Fibroblast of mammary gland (primary cell): ENCODE measurements around the gene PTGES3.

Source experiments
- DNase-seq: peaks from one replicate; pipeline ENCODE4 v3.0.0-alpha.2; 2010; ENCODE audit warnings: low read depth
- H3K4me3 ChIP-seq: 2 replicates; pipeline ENCODE4 v1.5.1; 2011; ENCODE audit warnings: low read depth, mild to moderate bottlenecking, low read length, moderate library complexity; ENCODE audit not compliant: control insufficient read depth
- CTCF ChIP-seq: conservative IDR thresholded peaks from 2 replicates; pipeline ENCODE4 v1.5.1; 2011; ENCODE audit warnings: low read depth, low read length, inconsistent platforms; ENCODE audit not compliant: control insufficient read depth, insufficient read depth

Gene PTGES3

GRCh38 chr12:56629459-56630179 lies 58.5 kb downstream of the PTGES3 start:
- TF ChIP-seq CTCF = no peak
- H3K4me3 ChIP-seq = peak overlapping the region; percentile 92
- no peak for DNase-seq

DNA sequence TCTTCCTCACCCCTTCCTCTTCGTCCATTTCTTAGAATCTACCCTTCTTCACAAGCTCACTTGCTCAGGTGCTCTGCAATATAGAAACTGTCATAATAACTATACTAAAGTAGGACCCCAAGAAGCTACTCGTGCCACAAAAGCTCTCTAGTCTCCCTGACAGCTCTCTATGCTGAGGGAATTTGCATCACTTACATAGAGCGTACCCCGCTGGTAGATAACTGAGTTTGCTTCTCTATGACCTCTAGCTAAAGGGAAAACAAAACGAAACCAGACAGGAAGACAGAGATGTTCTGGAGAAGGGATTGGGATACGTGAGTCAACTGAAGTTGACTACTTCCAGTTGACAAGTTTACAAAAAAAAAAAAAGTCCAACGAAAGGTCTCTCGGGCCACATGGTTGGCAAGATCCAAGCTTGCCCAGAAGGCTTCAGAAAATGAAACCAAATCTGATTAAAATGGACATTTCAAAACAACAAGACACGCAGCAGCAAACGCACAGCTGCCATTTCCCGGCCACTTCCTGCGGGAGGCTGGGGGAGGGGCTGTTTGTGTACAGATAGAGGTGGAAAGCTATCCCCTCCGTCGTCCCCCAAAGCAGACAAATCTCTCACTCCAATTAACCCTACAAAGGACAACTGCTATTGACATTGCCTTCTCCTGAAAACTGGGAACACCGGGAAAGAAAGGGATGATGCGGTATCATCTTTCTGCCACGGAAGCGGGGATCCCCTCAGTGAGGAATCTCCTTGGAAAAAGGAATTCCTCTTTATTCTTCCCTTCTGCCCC lies 59.2 kb downstream of the PTGES3 start:
- no peak for TF ChIP-seq CTCF
- peak overlapping the region; percentile 92 for H3K4me3 ChIP-seq
- DNase-seq = peak; percentile 84

DNA sequence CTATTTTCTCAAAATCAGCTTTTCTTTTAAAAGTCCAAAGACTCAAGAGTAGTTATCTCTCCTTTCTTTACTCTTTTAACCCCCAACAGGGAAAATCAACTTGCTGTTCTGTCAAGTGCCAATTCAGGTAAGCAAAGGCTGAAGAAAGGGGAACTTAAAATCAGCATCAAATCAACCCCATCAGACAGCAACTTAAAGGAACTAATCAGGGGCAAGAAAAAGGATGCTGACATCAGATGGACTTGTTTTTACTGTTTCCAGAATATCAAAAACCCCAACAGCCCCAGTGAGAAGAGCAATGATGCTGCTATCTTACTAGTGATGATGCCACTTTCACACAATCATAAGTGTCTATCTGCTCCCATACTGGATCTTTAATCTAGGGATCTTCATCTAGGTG lies 61.4 kb downstream of the PTGES3 start:
- H3K4me3 ChIP-seq = no peak overlapping the region
- DNase-seq = no peak
- no peak for TF ChIP-seq CTCF

DNA sequence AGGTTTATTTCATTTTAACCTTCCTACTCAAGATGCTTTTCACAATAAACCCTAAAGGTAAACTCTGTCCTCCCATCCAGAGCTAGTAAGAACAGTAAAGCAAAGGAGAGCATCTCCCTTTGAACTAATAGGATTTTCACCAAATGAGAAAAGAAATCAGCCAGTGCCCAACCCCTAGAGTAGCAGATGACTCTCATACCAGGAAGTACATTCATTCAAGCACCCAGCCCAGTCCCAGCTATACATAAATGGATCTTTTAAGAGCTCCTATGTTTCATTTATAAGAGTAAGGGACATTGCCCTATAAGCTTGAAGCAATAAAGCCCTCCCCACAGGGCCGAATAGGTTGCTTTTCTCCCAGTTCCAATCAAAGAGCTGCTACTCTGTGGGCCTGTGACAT lies 65.5 kb downstream of the PTGES3 start:
- TF ChIP-seq CTCF = no peak
- H3K4me3 ChIP-seq = no peak overlapping the region
- DNase-seq = no peak

DNA sequence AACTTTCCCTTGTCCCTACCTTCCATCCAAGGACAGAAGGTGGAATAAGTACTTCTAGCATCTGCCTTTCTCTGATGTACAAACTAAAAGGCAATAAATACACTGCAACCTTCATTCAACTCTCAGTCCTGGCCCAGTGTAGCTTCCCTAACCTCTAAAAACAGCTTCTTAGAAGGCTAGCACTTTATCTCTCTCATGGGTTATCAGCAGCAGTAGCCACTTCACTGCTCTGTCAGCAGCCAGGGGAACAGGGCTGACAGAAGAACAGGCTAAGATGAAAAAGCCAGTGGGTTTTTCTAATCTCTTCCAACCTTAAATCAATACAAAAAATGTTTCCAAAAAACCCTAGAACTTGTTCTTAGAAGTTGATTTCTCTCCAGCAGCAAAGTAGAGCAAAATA lies 71.2 kb downstream of the PTGES3 start:
- no peak for TF ChIP-seq CTCF
- no peak for DNase-seq
- H3K4me3 ChIP-seq = no peak overlapping the region

DNA sequence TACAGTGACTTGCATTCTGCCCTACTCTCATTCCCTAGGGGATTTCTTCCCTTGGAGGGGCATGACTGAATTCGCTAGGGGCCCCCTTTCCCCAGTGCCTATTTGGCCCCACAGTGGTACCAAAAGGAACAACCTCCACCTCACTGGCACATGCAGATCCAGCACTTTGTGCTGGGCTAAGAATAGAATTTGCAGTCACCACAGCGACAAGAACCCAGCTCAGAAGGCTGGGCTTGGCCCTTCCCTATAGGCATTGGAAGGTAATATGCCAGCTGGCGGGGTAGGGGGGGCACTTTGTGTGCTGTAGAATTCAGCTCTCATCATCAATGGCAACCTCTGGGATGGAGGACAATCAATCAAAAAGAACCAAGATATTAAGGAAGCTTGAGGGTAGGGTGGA lies 71.8 kb downstream of the PTGES3 start:
- TF ChIP-seq CTCF = no peak
- DNase-seq = no peak
- H3K4me3 ChIP-seq = no peak overlapping the region
